Uterus (tissue), 2 donors: Measurements from ENCODE around the gene CDSN.

Experiments
- POLR2A ChIP-seq, 2 donors: fragments of 450-650 bp; IDR thresholded peaks; one replicate each; pipeline ENCODE4 v1.6.1; 2016; ENCODE audit warnings: antibody characterized with exemption in 2 of 2, mild to moderate bottlenecking in 1 of 2, moderate library complexity in 1 of 2
- TF ChIP-seq, protein P1 (sequence below), 4 experiments: fragments of 200-600 bp in 2 of 4; fragments of 450-650 bp in 2 of 4; sonication (generic) in 2 of 4; IDR thresholded peaks; one replicate each; pipeline ENCODE4 v1.5.1; 2016 to 2019; ENCODE audit warnings: antibody characterized with exemption in 4 of 4, mild to moderate bottlenecking in 2 of 4, moderate library complexity in 1 of 4

DNA sequence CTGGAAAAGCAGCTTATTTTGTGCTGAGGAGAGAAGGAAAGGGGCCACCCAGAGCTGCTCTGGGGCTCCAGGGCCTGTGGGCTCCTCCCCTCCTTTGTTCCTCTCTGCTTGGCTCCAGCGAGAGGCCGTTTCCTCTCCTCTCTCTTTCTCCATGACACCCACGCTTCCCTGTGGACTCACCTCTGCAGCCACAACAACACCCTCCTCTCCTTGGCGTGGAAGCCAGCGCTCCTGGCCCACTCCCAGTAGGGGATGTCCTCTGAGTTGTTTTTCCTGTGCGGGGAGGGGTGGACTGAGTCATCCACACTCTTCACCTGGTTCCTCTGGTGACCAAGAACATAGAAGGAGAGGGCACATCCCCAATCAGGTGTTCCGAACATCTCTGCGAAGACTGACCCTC lies 4.9 kb upstream of the CDSN start:
- TF ChIP-seq, protein P1, sequence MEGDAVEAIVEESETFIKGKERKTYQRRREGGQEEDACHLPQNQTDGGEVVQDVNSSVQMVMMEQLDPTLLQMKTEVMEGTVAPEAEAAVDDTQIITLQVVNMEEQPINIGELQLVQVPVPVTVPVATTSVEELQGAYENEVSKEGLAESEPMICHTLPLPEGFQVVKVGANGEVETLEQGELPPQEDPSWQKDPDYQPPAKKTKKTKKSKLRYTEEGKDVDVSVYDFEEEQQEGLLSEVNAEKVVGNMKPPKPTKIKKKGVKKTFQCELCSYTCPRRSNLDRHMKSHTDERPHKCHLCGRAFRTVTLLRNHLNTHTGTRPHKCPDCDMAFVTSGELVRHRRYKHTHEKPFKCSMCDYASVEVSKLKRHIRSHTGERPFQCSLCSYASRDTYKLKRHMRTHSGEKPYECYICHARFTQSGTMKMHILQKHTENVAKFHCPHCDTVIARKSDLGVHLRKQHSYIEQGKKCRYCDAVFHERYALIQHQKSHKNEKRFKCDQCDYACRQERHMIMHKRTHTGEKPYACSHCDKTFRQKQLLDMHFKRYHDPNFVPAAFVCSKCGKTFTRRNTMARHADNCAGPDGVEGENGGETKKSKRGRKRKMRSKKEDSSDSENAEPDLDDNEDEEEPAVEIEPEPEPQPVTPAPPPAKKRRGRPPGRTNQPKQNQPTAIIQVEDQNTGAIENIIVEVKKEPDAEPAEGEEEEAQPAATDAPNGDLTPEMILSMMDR (IDR thresholded peaks at IDR 0.05): no peak
- TF ChIP-seq POLR2A (IDR thresholded peaks at IDR 0.05): no peak
